NCI-H2171 treated with DMSO at 0.1 percent for 48 hours (cell line): ENCODE data around the gene INPP4A.

Experiments
- DNase-seq: peaks from one replicate; lab custom pipeline; 2025; lab: John Stamatoyannopoulos, UW

The INPP4A gene

DNA sequence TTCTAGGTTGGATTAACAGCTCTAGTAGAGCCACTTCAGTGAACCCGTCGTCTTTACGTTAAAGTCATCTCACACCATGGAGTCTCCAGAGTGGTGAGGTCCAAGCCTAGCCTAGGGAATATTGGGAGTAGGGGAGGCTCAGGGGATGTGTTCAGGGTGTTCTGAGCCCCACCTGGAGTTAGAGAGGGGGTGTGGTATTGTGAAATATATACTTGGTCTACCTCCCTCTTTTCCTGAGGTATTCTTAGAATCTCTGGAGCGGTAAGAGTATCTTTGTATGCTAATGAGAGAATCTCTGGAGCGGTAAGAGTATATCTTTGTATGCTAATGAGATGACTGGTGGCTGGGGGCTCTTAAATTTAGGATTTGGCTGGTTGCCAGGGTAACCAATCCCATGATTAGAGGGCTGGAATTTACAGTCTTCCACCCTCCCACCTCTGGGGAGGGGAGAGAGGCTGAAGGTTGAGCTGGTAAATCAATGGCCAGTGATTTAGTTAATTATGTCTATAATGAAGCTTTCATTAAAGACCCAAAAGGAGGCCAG, 69.5 kb downstream of the INPP4A start:
- DNase-seq = no peak

- no peak for DNase-seq
These were observed 70.2 kb downstream of the INPP4A start for GRCh38 chr2:98514879-98515249.

GRCh38 chr2:98515250-98515991, 70.8 kb downstream of the INPP4A start:
- DNase-seq = no peak

DNA sequence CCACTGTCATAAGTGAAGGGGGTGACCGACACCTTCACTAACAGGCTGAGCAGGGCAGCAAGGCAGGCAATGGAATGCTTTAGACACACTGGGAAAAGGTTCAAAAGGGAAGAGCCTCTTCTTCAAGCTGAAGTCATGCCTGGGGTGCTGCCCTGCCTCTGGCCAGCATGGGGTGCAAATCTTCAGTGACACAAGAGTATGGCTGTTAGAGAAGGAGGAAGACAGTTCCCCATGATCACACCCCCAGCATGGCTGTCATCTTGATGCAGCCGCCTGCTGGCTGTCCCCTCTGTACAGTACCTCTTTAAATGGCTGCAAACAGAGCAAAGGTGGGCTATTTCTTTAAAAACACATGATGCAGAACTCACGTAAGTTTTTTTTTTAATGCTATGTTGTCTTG, 71.9 kb downstream of the INPP4A start:
- DNase-seq = no peak

GRCh38 chr2:98517636-98518035, 73.0 kb downstream of the INPP4A start:
- no peak for DNase-seq

DNA sequence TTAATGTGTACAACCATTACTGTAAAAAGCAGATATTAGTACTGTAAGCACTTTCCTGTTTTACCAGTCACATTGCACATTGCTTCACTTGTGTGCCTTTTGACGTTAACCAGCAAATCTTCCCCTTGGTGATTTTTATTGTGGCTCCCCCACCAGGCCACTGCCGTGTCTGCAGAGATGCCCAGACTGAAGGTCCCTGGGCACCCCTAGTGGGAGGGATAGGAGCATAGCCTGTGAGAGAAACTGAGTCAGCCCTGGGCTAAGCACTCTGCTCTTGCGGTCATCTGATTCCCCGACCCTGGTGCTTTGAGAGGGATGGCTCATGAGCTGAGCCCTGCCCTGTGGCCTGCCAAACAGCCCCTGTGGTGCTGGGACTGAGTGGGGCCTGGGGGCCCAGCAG, 73.4 kb downstream of the INPP4A start:
- DNase-seq = no peak

GRCh38 chr2:98519156-98519555, 74.5 kb downstream of the INPP4A start:
- DNase-seq = no peak

GRCh38 chr2:98519851-98520250, 75.2 kb downstream of the INPP4A start:
- no peak for DNase-seq

GRCh38 chr2:98520806-98521205, 76.1 kb downstream of the INPP4A start:
- no peak for DNase-seq

- no peak for DNase-seq
These were observed 76.6 kb downstream of the INPP4A start for GRCh38 chr2:98521266-98521665.

DNA sequence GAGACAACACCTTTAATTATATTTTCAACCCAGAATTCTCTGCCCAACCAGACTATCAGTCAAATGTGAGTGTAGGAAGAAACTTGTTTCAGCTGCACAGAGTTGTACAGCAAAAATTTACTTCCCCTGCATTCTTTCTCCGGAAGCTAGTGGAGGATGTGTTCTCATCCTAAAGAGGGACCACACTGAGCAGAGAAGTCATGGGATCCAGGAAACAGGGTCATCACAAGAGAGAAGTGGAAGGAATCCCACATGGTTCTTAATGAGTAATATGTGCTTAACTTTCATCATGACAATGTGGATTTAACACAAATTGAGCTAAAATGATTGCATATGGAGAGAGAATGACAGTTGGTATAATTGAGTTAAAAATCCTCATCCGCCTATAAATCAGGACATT, 78.2 kb downstream of the INPP4A start:
- DNase-seq = no peak

DNA sequence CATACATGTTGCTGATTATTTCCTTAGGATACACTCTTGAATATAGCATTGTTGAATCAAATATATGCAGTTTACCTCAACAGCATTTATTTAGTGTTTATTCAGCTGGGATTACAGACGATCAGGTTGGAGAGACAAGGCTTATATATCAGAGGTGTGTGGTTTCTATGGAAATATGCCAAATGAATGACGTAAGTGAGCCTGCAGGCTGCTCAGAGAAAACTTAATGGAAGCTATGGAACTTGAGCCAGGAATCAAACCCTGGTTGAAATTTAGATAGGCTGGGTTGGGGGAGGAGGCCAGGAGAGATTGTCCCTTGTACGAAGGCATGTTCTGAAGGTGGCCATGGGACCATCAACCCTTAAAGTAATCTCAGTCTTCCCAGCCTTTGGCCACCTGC, 79.5 kb downstream of the INPP4A start:
- DNase-seq = peak; percentile 85

DNA sequence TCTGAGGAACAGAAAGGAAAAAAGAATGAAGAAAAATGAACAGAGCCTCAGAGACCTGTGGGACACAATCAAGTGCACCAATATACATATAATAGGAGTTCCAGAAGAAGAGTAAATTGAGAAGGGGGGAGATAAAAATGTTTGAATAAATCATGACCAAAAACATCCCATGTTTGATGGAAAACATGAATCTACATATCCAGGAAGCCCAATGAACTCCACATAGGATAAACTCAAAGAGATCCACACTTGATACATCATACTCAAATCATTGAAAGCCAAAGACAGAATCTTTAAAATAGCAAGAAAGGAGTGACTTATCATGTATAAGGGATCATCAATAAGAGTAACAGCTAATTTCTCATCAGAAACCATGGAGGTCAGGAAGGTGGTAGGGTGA, 83.7 kb downstream of the INPP4A start:
- DNase-seq = no peak

GRCh38 chr2:98530114-98530513, 85.5 kb downstream of the INPP4A start:
- peak; percentile 18 for DNase-seq

DNA sequence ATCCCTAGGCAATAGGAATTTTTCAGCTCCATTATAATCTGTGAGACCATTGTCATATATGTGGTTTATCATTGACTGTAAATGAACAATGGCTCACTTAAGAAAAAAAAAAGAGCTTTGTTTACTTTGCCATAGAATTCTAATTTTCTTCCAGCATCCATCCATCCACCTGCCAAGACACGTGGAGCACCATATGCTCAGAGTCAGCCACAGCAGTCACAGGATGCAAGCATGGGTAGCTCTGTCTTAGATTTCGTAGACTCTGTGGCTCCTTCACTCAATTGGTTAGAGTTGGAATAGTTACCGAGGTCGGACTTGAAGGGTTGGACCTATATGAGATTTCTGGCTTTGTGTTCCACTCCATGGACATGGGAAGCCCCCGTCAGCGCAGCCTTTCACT, 88.1 kb downstream of the INPP4A start:
- DNase-seq = peak; percentile 96

DNA sequence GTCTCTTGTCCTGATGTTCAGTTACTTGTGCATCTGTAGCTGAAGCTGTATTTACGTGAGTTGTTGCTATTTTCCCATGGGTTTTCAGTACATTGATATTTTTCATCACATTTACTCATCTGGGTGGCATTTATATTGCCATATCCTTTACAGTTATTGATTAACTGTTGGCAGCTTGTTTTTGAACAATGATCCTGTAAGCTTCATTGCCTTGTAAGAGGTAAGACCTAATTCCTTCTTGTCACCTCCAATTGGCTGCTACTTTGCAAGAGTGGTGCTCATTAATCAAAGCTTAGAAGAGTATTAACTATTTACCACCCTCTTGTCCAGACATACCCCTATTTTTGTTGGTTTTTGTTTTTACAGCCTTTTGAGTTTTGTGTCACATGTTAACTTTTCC, 88.9 kb downstream of the INPP4A start:
- peak; percentile 49 for DNase-seq

- no peak for DNase-seq
These were observed 90.1 kb downstream of the INPP4A start for GRCh38 chr2:98534761-98535160.

DNA sequence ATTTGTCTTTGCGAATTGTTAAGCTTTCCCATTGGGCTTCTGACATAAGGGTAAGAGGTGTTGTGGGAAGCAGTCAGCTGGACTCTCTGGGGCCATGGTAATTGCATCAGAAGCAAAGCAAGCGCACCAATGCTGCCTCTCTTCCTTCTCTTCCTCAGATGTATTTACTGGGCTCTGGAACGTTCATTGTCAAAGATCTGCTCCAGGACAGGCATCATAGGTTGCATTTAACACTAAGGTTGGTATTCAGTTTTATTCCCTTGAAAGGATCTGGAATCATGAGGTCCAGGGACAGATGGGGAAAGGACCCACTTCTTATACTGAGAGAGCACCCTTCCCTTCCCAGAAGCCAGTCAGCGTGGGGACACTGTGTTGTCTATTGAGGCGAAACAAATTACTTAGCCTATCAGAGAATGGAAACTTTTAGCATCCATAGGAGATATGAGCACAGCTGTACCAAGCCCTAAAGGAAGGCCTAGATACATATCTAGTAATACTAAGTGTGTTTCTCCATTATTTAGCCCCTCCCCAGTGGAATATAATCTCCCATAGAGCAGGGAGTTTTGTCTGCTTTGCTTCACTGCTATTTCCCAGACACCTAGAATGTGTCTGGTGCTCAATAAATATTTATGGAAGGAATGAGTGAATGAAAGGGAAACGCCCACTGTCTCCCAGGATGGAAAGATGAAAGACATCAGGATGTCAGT, 91.5 kb downstream of the INPP4A start:
- no peak for DNase-seq

- DNase-seq = no peak
These were observed 92.9 kb downstream of the INPP4A start for GRCh38 chr2:98537390-98538126.

GRCh38 chr2:98538280-98539041, 93.8 kb downstream of the INPP4A start:
- no peak for DNase-seq

- DNase-seq = peak; percentile 83
These were observed 94.5 kb downstream of the INPP4A start for GRCh38 chr2:98539056-98539735.
